Hippocampal formation (tissue), 2 donors: ENCODE data around the gene ARL15.
"Not testable (repeated sequence)": the region's sequence is repeated elsewhere in the genome, so short reads cannot be mapped to it uniquely, and the experiment has no call there.

Experiments used
- DNase-seq, 2 donors: peaks; one replicate each; lab custom pipeline; 2025; lab: John Stamatoyannopoulos, UW

ARL15 gene

GRCh38 chr5:54310433-54311175 lies at the start of gene ARL15:
TSS of gene ARL15 (minus strand) at chr5:54310573.
- peak; percentile 97 for DNase-seq

GRCh38 chr5:54360089-54360488 lies 49.7 kb upstream of the ARL15 start:
- DNase-seq: no peak

- DNase-seq: no peak
Observed at GRCh38 chr5:54357408-54358058, 47.2 kb upstream of the ARL15 start.

- DNase-seq: not testable (repeated sequence)
Observed at GRCh38 chr5:54353933-54354564, 43.7 kb upstream of the ARL15 start.

GRCh38 chr5:54352580-54352979 lies 42.2 kb upstream of the ARL15 start:
- DNase-seq: not testable (repeated sequence)

- no peak for DNase-seq
Observed at GRCh38 chr5:54347221-54347865, 37.0 kb upstream of the ARL15 start.

- no peak for DNase-seq
Observed at GRCh38 chr5:54344653-54345052, 34.3 kb upstream of the ARL15 start.

- no peak for DNase-seq
Observed at GRCh38 chr5:54341971-54342370, 31.6 kb upstream of the ARL15 start.

GRCh38 chr5:54337523-54337922 lies 27.1 kb upstream of the ARL15 start:
- DNase-seq: no peak

GRCh38 chr5:54332720-54333119 lies 22.3 kb upstream of the ARL15 start:
- DNase-seq: no peak

- no peak for DNase-seq
Observed at GRCh38 chr5:54329731-54330709, 19.6 kb upstream of the ARL15 start.

GRCh38 chr5:54326662-54327270 lies 16.4 kb upstream of the ARL15 start:
- DNase-seq: no peak

- no peak for DNase-seq
Observed at GRCh38 chr5:54325610-54326311, 15.4 kb upstream of the ARL15 start.

GRCh38 chr5:54325272-54325609 lies 14.9 kb upstream of the ARL15 start:
- no peak for DNase-seq

GRCh38 chr5:54324651-54325271 lies 14.4 kb upstream of the ARL15 start:
- DNase-seq: no peak

- DNase-seq: no peak
Observed at GRCh38 chr5:54323495-54323894, 13.1 kb upstream of the ARL15 start.

GRCh38 chr5:54320256-54320655 lies 9.9 kb upstream of the ARL15 start:
- DNase-seq: no peak

GRCh38 chr5:54317511-54318260 lies 7.3 kb upstream of the ARL15 start:
- DNase-seq: no peak
